Glomerular visceral epithelial cell (primary cell): ENCODE results near the gene BMAL1.
A peak's percentile ranks its signal among the peaks of the same experiment; 100 is the strongest.
"Not testable (repeated sequence)": the region's sequence is repeated elsewhere in the genome, so short reads cannot be mapped to it uniquely, and the experiment has no call there.

Experiments
- DNase-seq: peaks from one replicate; pipeline ENCODE4 v3.0.0-alpha.2; 2016; ENCODE audit errors: extremely low spot score

Gene BMAL1

DNA sequence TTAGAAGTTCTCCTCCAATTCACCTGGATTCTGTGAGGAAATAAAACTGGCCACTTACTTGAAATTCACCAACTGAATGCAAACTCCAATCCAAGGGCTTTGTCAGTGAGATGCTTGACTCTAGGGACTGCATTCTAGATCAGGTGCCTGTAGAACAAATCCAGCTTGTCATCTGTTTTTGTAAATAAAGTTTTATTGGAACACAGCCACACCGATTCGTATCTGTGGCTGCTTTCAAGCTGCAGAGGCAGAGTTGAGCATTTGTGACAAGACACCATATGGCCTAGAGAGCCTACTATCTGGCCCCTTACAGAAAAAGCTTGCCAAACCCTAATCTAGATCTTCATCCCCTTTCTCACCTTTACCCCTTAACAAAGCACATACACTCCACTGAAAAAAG lies 103.1 kb downstream of the BMAL1 start:
- no peak for DNase-seq

- no peak for DNase-seq
Measured at GRCh38 chr11:13382751-13383150, 105.2 kb downstream of the BMAL1 start.

DNA sequence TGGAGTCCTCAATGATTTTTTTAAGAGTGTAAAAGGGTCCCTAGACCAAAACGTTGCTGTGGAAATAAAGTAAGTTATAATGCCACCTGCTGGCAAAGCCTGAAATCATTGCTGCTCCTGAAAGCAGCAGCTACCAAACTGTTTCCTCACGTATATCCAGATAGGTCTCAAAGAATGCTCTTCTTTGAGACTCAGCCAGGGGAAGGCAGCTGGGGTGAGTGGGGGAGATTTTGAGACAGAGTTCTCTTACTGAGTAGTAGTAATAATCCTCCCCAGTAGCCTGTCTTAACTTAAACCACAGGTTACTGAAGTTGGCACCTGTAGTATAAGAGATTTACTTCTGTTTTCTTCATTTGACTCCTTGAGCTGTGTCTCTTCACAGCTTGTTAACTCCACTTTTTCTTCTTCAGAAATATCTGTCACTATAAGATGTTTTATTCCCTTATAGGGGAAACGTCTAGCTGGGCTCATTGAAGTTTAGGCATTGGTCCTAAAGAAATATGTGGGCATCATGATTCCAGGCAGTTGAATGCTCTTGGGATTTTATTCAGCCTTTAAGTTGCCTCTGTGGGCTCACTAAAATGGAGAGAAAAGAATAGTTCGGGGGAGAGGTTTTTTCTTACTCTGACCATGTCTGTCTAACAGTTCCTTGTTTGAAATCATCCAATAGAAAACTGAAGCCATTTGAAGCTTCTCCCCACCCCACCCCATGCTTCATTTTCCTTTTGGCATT lies 107.5 kb downstream of the BMAL1 start:
- peak; percentile 43 for DNase-seq

- no peak for DNase-seq
Measured at GRCh38 chr11:13386567-13386966, 109.0 kb downstream of the BMAL1 start.

- no peak for DNase-seq
Measured at GRCh38 chr11:13388741-13389140, 111.2 kb downstream of the BMAL1 start.

DNA sequence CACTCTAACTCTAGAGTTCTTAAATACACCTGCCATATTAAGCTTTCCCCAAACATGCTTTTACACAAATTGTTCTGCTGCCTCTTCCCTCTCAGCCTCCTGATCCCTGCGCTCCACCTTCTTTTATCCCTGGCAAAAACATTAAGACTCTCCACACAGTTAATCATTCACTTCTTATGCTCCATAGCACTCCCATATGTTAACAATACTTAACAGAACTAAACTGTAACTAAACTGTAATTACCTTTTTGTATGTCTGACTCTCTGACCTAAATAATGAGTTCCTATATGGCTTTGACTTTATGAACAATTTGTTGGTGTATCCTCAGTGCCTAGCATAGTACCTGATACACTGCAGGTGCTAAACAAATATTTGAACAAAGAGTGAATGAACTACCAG lies 113.6 kb downstream of the BMAL1 start:
- DNase-seq, result no peak

DNA sequence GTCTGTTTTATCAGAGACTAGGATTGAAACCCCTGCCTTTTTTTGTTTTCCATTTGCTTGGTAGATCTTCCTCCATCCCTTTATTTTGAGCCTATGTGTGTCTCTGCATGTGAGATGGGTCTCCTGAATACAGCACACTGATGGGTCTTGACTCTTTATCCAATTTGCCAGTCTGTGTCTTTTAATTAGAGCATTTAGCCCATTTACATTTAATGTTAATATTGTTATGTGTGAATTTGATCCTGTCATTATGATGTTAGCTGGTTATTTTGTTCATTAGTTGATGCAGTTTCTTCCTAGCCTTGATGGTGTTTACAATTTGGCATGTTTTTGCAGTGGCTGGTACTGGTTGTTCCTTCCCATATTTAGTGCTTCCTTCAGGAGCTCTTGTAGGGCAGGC lies 120.7 kb downstream of the BMAL1 start:
- DNase-seq, result not testable (repeated sequence)

DNA sequence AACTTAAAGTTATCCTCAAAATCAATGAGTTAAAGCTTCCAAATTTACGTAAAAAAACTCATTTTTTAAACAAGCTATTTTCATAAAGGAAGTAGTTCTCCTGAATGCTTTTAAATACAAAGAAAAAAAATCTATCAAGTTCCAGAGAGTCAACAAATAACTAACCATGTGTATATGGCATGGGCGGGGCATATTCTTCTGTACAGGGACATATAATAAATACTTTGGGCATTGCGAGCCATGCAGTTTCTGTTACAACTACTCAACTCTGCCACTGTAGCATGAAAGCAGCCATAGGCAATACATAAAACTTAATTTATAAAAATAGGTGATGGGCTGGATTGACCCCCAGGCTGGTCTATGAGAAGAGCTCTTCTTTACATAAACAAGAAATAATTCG lies 127.6 kb downstream of the BMAL1 start:
- no peak for DNase-seq

DNA sequence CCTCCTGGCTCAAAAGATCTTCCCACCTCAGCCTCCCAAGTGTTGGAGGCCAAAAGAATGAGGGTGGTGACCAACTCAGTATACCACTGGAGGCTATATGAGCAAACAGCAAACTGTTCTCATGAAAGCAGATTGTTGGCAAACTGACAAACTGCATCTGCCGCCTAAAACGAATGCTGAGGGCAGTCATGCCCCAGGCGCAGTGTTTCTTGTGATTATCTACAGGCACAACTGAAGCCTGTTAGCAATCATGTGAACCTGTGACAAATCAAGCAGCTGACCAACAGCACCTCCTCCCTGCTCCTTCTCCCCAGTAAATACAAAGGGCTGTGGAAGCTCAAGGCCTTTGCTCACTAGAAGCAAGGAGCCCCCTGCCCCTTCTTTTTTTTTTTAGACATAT lies 137.6 kb downstream of the BMAL1 start:
- no peak for DNase-seq

DNA sequence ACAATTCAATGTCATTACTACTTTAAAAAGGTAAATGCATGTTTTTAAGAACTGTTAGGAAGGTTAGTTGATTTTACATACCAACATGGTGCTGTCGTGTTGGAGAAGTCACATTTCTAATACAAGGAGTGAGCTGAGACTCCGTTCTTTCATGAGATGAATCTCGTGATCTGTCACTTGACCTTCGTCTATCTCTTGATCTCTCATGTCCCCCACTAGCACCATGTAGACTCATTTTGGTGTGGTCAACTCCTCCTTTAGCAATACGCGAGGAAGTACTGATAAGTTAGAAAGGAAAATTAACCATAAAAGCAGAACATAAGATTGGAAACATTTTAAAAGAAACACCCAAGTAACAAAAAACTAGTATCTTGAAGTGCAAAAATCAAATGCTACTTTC lies 144.0 kb downstream of the BMAL1 start:
- DNase-seq, result no peak

DNA sequence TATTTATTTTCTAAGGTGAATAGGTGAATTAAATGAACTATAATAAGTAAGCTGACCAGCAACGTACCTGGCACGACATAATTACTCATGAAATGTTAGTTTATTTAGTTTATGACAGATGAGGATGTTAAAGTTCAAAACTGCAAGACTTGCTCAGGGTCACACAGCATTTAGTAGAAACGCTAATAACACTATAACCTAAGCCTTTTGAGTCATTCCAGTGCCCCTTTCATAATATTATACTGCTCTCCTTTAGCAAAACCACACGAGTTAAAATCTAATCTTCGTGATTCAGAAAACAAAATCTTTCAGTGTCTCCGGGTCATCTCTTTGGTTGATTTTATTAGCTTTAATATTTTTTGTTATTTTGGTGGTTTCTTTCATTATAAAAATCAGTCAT lies 145.8 kb downstream of the BMAL1 start:
- DNase-seq, result peak; percentile 29

DNA sequence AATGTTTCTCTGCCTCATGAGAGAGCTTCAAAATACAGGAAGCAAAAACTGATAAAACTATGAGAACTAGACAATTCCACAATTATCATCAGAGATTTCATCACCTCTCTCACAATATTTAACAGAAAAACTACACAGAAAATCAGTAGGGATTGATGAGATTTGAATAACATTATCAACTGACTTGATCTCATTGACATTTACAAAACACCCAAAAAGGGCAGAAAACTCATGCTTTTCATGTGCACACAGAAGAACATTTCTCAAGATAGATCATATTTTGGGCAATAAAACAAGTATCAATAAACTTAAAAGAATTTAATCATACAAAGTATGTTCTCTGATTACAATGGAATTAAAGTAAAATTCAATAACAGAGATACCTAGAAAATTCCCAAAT lies 149.8 kb downstream of the BMAL1 start:
- DNase-seq, result no peak

DNA sequence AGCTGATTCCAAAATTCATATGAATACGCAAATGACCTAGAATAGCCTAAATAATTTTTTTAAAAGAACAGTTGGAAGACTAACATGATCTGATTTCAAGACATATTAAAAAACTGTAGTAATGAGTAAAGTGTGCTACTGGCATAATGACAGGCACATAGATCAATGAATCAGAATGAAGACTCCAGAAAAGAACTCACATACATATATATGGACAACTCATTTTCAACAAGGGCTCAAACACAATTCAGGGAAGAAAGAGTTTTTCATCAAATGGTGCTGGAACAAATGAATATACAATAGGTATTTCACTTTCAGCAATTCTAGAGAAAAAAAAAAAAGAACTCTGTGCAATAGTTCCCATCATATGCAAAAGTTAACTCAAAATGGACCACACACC lies 151.7 kb downstream of the BMAL1 start:
- DNase-seq, result no peak

GRCh38 chr11:13429836-13430235 lies 152.2 kb downstream of the BMAL1 start:
- DNase-seq, result peak; percentile 77

DNA sequence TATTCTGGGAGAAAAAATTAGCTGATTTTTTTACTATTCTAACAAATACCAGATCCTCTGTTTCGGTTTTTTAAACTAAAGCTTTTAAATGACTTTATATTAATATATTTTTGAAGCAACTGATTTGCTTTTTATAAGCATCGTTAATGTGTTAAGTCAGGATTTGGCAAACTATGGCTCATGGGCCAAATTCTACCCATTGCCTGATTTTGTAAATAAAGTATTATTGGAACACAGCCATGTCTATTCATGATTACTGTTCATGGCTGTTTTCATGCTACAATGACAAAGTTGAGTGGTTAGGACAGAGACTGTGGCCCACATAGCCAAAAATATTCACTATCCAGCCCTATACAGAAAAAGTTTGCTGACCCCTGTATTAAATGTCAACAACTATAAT lies 155.8 kb downstream of the BMAL1 start:
- DNase-seq, result no peak

DNA sequence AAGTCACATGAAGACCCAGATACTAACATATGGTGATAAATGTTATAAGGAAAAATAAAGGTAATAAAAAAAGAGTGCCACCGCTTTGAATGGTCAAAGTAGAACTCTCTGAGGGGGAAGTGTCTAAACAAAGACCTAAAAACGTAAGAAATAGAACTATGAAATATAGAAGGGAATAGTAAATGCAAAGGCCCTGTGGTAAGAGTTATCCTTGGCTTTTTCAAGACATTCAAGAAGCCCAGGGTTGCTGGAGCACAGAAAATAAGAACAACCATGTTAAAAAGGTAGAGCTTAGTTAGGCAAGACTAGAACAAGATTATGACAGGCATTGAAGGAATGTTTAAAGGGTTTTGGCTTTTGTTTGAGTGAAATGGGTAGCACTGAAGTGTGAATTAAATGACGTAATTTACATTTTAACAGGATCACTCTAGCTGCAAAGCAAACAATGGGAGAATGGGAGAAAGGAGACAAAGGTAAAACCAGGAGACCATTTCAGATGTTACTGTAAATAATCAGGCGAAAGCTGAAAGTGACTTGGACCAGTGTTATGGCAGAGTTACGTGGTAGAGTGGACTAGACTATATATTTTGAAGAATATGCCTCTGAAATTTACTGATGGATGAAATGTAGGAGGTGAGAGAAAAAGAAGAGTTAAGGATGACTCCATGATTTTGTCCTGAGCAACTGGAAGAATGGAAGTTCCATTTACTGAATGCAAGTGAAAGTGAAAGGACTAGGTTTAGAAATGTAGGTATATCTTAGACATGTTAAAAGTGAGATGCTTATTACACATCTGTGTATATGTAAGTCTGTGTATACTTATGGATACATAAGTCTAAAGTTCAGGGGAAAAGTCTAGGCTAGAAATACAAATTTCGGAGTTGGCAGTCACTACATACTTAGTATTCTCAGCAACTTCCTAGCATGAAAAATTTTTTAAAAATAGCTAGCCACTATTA lies 156.9 kb downstream of the BMAL1 start:
- DNase-seq, result peak; percentile 62

DNA sequence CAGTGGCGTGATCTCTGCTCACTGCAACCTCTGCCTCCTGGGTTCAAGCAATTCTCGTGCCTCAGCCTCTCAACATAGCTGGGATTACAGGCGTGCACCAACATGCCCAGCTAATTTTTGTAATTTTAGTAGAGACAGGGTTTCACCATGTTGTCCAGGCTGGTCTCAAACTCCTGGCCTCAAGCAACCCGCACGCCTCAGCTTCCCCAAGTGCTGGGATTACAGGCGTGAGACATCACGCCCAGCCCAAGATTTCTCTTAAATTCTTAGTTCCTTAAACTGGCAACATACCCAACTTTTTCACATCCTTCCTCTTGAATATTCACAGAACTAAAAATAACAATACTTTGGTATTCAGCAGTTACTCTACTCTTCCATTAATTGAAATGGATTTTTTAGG lies 159.2 kb downstream of the BMAL1 start:
- not testable (repeated sequence) for DNase-seq
